Left renal cortex interstitium (tissue), 4 donors: Measurements from ENCODE around the gene LGALS8. TPM values are rescaled to one million over a fixed set of nuclear protein-coding genes. Genes with fewer than 3 reads are reported as not detected.
"Not testable (repeated sequence)": the region's sequence is repeated elsewhere in the genome, so short reads cannot be mapped to it uniquely, and the experiment has no call there.

Source experiments
- DNase-seq, 4 donors: peaks; one replicate each; pipeline ENCODE4 v3.0.0-alpha.2; 2013; ENCODE audit warnings: low read depth in 4 of 4, low spot score in 2 of 4, missing footprints in 1 of 4
- polyA plus RNA-seq, 4 donors: library from polyadenylated mRNA; unstranded; fragments of 120-200 nt; gene quantifications; one replicate each; pipeline ENCODE4 v1.2.1, GENCODE V29; 2013; ENCODE audit not compliant: insufficient read length in 4 of 4

LGALS8 gene
- polyA plus RNA-seq: 10 to 100 TPM; 71.1 to 99.7 (median 80.8) TPM

- peak in 3 of 4 donors; percentile 55 to 74 (median 69) for DNase-seq
Observed at GRCh38 chr1:236523704-236524141, at the start of gene LGALS8. Gene LGALS8 (plus strand): TSS chr1:236523982. CDS start chr1:236526071, 2,089 bp downstream.

GRCh38 chr1:236476019-236476418, 47.8 kb upstream of the LGALS8 start:
- no peak for DNase-seq

- no peak for DNase-seq
Observed at GRCh38 chr1:236480758-236481436, 42.9 kb upstream of the LGALS8 start.

GRCh38 chr1:236484310-236484971, 39.3 kb upstream of the LGALS8 start:
- DNase-seq: no peak

- no peak for DNase-seq
Observed at GRCh38 chr1:236486356-236487002, 37.3 kb upstream of the LGALS8 start.

GRCh38 chr1:236489161-236489560, 34.6 kb upstream of the LGALS8 start:
- DNase-seq: not testable (repeated sequence)

- peak in 1 of 4 donors; percentile 37 for DNase-seq
Observed at GRCh38 chr1:236489710-236490377, 33.9 kb upstream of the LGALS8 start.

GRCh38 chr1:236491469-236492136, 32.2 kb upstream of the LGALS8 start:
- no peak for DNase-seq

GRCh38 chr1:236492378-236492777, 31.4 kb upstream of the LGALS8 start:
- DNase-seq: no peak

- no peak for DNase-seq
Observed at GRCh38 chr1:236494082-236494481, 29.7 kb upstream of the LGALS8 start.

GRCh38 chr1:236494586-236495466, 29.0 kb upstream of the LGALS8 start:
- DNase-seq: no peak

GRCh38 chr1:236495467-236496112, 28.2 kb upstream of the LGALS8 start:
- no peak for DNase-seq

- no peak for DNase-seq
Observed at GRCh38 chr1:236497908-236498307, 25.9 kb upstream of the LGALS8 start.

- no peak for DNase-seq
Observed at GRCh38 chr1:236501093-236501492, 22.7 kb upstream of the LGALS8 start.

GRCh38 chr1:236502579-236502971, 21.2 kb upstream of the LGALS8 start:
- DNase-seq: no peak

- no peak for DNase-seq
Observed at GRCh38 chr1:236502972-236503639, 20.7 kb upstream of the LGALS8 start.

GRCh38 chr1:236504338-236504737, 19.4 kb upstream of the LGALS8 start:
- DNase-seq: not testable (repeated sequence)

GRCh38 chr1:236507022-236507700, 16.6 kb upstream of the LGALS8 start:
- DNase-seq: no peak
